PFSK-1 (cell line): ENCODE results near the gene ZFYVE16.

ENCODE experiments used
- POLR2AphosphoS5 ChIP-seq: IDR thresholded peaks from 2 replicates; pipeline ENCODE4 v1.6.1; 2012; ENCODE audit warnings: low read depth, mild to moderate bottlenecking, control low read depth, low read length, moderate library complexity
- REST ChIP-seq, 2 experiments: IDR thresholded peaks; 2 replicates each; pipeline versions ENCODE4 v1.6.1 to v1.8.0; 2011 to 2012; ENCODE audit warnings: low read depth in 2 of 2, low read length in 2 of 2, control low read depth in 1 of 2, inconsistent platforms in 1 of 2, mild to moderate bottlenecking in 1 of 2, moderate library complexity in 1 of 2; ENCODE audit not compliant: insufficient read depth in 1 of 2

DNA sequence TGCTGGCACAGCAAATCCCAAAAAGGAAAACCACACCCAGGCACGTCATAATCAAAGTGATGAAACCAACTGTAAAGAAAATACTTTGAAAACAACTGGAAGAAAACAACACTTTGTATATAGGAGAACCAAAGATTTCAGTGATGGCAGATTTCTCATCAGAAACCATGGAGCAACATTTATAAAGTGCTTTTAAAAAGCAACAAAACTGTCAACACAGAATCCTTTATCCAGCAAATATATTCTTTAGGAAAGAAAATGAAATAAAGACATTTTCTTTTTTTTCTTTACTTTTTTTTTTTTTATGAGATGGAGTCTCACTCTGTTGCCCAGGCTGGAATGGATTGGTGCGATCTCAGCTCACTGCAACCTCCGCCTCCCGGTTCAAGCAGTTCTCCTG, 74.7 kb downstream of the ZFYVE16 start:
- TF ChIP-seq REST (IDR thresholded peaks at IDR 0.05; ENCODE audit: insufficient read depth in 1 of 2, low read depth in 2 of 2, low read length in 2 of 2): no peak
- TF ChIP-seq POLR2AphosphoS5: no peak
